Measurements from ENCODE around the gene VEGFA. TPM values are rescaled to one million over a fixed set of nuclear protein-coding genes. Genes with fewer than 3 reads are reported as not detected.

VEGFA gene
- total RNA-seq, 2 donors from 2014 or later: 102 to 132 TPM

DNA sequence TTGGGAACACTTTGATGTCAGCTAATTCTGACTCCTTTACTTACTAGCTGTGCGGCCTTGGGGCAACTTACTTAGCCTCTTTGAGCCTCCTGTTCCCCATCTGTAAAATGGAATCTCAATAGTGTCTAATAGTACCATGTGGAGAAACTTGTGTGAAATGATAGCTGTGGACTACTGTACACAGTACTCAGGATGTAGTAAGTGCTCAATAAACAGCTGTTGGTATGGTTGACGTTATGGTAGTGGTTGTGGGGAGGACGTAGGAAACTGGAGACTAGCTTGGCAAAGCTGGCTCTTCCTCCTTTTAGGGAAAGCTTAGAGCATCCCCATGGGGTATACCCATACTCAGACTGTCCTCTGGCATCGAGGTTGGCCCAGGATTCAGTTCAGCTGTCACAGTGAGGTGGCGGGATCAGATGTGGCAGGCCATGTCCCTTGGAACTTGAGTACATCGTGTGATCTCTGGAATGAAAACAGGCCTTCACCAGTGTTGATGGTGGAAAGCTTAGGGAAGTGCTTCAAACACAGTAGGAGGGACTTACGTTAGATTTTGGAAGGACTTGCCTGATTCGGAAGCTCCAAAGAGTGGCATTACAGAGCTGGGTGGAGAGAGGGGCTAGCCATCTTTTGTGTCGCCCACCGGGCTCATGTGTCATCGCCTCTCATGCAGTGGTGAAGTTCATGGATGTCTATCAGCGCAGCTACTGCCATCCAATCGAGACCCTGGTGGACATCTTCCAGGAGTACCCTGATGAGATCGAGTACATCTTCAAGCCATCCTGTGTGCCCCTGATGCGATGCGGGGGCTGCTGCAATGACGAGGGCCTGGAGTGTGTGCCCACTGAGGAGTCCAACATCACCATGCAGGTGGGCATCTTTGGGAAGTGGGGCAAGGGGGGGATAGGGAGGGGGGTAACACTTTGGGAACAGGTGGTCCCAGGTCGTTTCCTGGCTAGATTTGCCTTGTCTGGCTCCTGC, 7.1 kb downstream of the VEGFA start:
- no peaks in the 10 kb centered on the region for H3K9me3 ChIP-seq
- H3K27ac ChIP-seq: peak overlapping the region; percentile 98
- H3K4me3 ChIP-seq: no peak overlapping the region
- H3K4me1 ChIP-seq: peaks cover 0 to 90% of the 10 kb centered on the region in 2 donors
- peaks cover 49% of the 10 kb centered on the region for H3K36me3 ChIP-seq
- TF ChIP-seq, protein P1, sequence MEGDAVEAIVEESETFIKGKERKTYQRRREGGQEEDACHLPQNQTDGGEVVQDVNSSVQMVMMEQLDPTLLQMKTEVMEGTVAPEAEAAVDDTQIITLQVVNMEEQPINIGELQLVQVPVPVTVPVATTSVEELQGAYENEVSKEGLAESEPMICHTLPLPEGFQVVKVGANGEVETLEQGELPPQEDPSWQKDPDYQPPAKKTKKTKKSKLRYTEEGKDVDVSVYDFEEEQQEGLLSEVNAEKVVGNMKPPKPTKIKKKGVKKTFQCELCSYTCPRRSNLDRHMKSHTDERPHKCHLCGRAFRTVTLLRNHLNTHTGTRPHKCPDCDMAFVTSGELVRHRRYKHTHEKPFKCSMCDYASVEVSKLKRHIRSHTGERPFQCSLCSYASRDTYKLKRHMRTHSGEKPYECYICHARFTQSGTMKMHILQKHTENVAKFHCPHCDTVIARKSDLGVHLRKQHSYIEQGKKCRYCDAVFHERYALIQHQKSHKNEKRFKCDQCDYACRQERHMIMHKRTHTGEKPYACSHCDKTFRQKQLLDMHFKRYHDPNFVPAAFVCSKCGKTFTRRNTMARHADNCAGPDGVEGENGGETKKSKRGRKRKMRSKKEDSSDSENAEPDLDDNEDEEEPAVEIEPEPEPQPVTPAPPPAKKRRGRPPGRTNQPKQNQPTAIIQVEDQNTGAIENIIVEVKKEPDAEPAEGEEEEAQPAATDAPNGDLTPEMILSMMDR (IDR thresholded peaks at IDR 0.05): no peak
- H3K27me3 ChIP-seq: no peaks in the 10 kb centered on the region
- peak; percentile 64 for DNase-seq (ENCODE audit: low spot score)

DNA sequence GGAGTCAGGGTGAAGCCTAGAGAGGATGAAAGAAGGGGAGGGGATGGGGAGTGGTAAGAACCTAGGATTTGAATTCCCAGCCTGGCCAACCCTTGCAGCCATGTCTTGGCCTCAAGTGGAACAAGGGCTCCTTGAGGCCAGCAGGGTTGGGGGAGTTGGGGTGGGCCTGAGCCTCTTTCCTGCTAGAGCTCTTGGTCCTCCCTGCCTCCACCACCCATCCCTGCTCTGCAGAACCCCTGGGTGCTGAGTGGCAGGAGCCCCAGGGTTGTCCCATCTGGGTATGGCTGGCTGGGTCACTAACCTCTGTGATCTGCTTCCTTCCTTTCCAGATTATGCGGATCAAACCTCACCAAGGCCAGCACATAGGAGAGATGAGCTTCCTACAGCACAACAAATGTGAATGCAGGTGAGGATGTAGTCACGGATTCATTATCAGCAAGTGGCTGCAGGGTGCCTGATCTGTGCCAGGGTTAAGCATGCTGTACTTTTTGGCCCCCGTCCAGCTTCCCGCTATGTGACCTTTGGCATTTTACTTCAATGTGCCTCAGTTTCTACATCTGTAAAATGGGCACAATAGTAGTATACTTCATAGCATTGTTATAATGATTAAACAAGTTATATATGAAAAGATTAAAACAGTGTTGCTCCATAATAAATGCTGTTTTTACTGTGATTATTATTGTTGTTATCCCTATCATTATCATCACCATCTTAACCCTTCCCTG, 8.3 kb downstream of the VEGFA start:
- H3K4me1 ChIP-seq: peaks cover 0 to 78% of the 10 kb centered on the region in 2 donors
- H3K36me3 ChIP-seq: peaks cover 62% of the 10 kb centered on the region
- peak overlapping the region; percentile 98 for H3K27ac ChIP-seq

DNA sequence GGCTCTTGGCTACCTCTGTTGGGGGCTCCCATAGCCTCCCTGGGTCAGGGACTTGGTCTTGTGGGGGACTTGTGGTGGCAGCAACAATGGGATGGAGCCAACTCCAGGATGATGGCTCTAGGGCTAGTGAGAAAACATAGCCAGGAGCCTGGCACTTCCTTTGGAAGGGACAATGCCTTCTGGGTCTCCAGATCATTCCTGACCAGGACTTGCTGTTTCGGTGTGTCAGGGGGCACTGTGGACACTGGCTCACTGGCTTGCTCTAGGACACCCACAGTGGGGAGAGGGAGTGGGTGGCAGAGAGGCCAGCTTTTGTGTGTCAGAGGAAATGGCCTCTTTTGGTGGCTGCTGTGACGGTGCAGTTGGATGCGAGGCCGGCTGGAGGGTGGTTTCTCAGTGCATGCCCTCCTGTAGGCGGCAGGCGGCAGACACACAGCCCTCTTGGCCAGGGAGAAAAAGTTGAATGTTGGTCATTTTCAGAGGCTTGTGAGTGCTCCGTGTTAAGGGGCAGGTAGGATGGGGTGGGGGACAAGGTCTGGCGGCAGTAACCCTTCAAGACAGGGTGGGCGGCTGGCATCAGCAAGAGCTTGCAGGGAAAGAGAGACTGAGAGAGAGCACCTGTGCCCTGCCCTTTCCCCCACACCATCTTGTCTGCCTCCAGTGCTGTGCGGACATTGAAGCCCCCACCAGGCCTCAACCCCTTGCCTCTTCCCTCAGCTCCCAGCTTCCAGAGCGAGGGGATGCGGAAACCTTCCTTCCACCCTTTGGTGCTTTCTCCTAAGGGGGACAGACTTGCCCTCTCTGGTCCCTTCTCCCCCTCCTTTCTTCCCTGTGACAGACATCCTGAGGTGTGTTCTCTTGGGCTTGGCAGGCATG, 9.2 kb downstream of the VEGFA start:
- H3K36me3 ChIP-seq: peaks cover 71% of the 10 kb centered on the region
- peak overlapping the region; percentile 98 for H3K27ac ChIP-seq
- H3K27me3 ChIP-seq: no peaks in the 10 kb centered on the region
- no peak for DNase-seq (ENCODE audit: low spot score)
- no peaks in the 10 kb centered on the region for H3K9me3 ChIP-seq
- TF ChIP-seq, protein P1 (IDR thresholded peaks at IDR 0.05): no peak
- peaks cover 0 to 69% of the 10 kb centered on the region in 2 donors for H3K4me1 ChIP-seq
- no peak overlapping the region for H3K4me3 ChIP-seq

More for the DNA sequence above, 8.3 kb downstream of the VEGFA start:
- no peaks in the 10 kb centered on the region for H3K27me3 ChIP-seq
- TF ChIP-seq, protein P1 (IDR thresholded peaks at IDR 0.05): no peak
- no peak for DNase-seq (ENCODE audit: low spot score)
- no peak overlapping the region for H3K4me3 ChIP-seq
- H3K9me3 ChIP-seq: no peaks in the 10 kb centered on the region

DNA sequence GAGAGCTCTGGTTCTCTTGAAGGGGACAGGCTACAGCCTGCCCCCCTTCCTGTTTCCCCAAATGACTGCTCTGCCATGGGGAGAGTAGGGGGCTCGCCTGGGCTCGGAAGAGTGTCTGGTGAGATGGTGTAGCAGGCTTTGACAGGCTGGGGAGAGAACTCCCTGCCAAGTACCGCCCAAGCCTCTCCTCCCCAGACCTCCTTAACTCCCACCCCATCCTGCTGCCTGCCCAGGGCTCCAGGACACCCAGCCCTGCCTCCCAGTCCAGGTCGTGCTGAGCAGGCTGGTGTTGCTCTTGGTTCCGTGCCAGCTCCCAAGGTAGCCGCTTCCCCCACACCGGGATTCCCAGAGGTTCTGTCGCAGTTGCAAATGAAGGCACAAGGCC, 9.8 kb downstream of the VEGFA start:
- DNase-seq (ENCODE audit: low spot score): no peak
- no peaks in the 10 kb centered on the region for H3K9me3 ChIP-seq
- no peaks in the 10 kb centered on the region for H3K27me3 ChIP-seq
- H3K4me1 ChIP-seq: peaks cover 0 to 62% of the 10 kb centered on the region in 2 donors
- TF ChIP-seq, protein P1 (IDR thresholded peaks at IDR 0.05): no peak
- peak overlapping the region; percentile 98 for H3K27ac ChIP-seq
- no peak overlapping the region for H3K4me3 ChIP-seq
- H3K36me3 ChIP-seq: peaks cover 77% of the 10 kb centered on the region

DNA sequence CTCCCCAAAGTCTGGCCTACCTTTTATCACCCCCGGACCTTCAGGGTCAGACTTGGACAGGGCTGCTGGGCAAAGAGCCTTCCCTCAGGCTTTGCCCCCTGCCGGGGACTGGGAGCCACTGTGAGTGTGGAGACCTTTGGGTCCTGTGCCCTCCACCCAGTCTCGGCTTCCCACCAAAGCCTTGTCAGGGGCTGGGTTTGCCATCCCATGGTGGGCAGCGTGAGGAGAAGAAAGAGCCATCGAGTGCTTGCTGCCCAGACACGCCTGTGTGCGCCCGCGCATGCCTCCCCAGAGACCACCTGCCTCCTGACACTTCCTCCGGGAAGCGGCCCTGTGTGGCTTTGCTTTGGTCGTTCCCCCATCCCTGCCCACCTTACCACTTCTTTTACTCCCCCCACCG, 10.3 kb downstream of the VEGFA start:
- H3K27ac ChIP-seq: peak overlapping the region; percentile 98
- H3K9me3 ChIP-seq: no peaks in the 10 kb centered on the region
- no peaks in the 10 kb centered on the region for H3K27me3 ChIP-seq
- H3K4me3 ChIP-seq: no peak overlapping the region
- DNase-seq (ENCODE audit: low spot score): no peak
- peaks cover 0 to 61% of the 10 kb centered on the region in 2 donors for H3K4me1 ChIP-seq
- TF ChIP-seq, protein P1 (IDR thresholded peaks at IDR 0.05): no peak
- peaks cover 82% of the 10 kb centered on the region for H3K36me3 ChIP-seq

Data from right atrium auricular region (tissue), 2 donors.